Mesenchymal stem cell (in vitro differentiated cells and primary cell): Measurements from ENCODE around the gene ZBTB7C.

Experiments used
- DNase-seq: peaks from one replicate; pipeline ENCODE4 v3.0.0-alpha.2; 2013
- H2AFZ ChIP-seq: one replicate; pipeline ENCODE4 v1.6.1; 2013; ENCODE audit warnings: low read depth, mild to moderate bottlenecking, control low read depth, inconsistent platforms, low read length, moderate library complexity
- H2AK5ac ChIP-seq: 2 replicates; pipeline ENCODE4 v1.6.1; 2013; ENCODE audit warnings: low read length, moderate library complexity, mild to moderate bottlenecking, inconsistent platforms; ENCODE audit not compliant: severe bottlenecking
- H2BK120ac ChIP-seq: one replicate; pipeline ENCODE4 v1.6.1; 2013; ENCODE audit warnings: low read depth, mild to moderate bottlenecking, inconsistent platforms, low read length, moderate library complexity
- H2BK12ac ChIP-seq, 2 experiments: one replicate each; pipeline ENCODE4 v1.6.1; 2013; ENCODE audit warnings: inconsistent platforms in 2 of 2, low read length in 2 of 2, mild to moderate bottlenecking in 2 of 2, moderate library complexity in 2 of 2, control low read depth in 1 of 2
- H2BK15ac ChIP-seq: one replicate; pipeline ENCODE4 v1.6.1; 2013; ENCODE audit warnings: mild to moderate bottlenecking, low read depth, inconsistent platforms; ENCODE audit not compliant: poor library complexity, severe bottlenecking
- H2BK5ac ChIP-seq: 2 replicates; pipeline ENCODE4 v1.6.1; 2013; ENCODE audit warnings: low read depth, mild to moderate bottlenecking, low read length, control low read depth, inconsistent platforms; ENCODE audit not compliant: poor library complexity, severe bottlenecking
- H3K14ac ChIP-seq, 2 experiments: one replicate each; pipeline ENCODE4 v1.6.1; 2013; ENCODE audit warnings: inconsistent platforms in 2 of 2, low read length in 2 of 2, control low read depth in 1 of 2, mild to moderate bottlenecking in 1 of 2, moderate library complexity in 1 of 2
- H3K18ac ChIP-seq, 2 experiments: one replicate each; pipeline ENCODE4 v1.6.1; 2013; ENCODE audit warnings: inconsistent platforms in 2 of 2, low read length in 2 of 2, control low read depth in 1 of 2, low read depth in 1 of 2, mild to moderate bottlenecking in 1 of 2
- H3K23ac ChIP-seq, 2 experiments: one replicate each; pipeline ENCODE4 v1.6.1; 2013; ENCODE audit warnings: inconsistent platforms in 2 of 2, low read length in 2 of 2, mild to moderate bottlenecking in 2 of 2, moderate library complexity in 2 of 2, control low read depth in 1 of 2
- H3K27ac ChIP-seq: 2 replicates; pipeline ENCODE4 v1.5.1; 2013; ENCODE audit warnings: mild to moderate bottlenecking, moderate library complexity, low read length, control low read depth, inconsistent platforms; ENCODE audit not compliant: poor library complexity, severe bottlenecking
- H3K27me3 ChIP-seq, 2 experiments: 2 replicates each; pipeline versions ENCODE4 v1.6.1 to v1.7.0; 2013; ENCODE audit warnings: low read length in 2 of 2, mild to moderate bottlenecking in 2 of 2, moderate library complexity in 2 of 2, control low read depth in 1 of 2, inconsistent platforms in 1 of 2; ENCODE audit not compliant: control insufficient read depth in 1 of 2, insufficient read depth in 1 of 2
- H3K36me3 ChIP-seq, 2 experiments: 2 replicates each; pipeline versions ENCODE4 v1.6.1 to v1.7.0; 2013; ENCODE audit warnings: low read length in 2 of 2, control low read depth in 1 of 2, inconsistent platforms in 1 of 2, low read depth in 1 of 2, mild to moderate bottlenecking in 1 of 2; ENCODE audit not compliant: insufficient read depth in 2 of 2, control insufficient read depth in 1 of 2
- H3K4ac ChIP-seq, 2 experiments: one replicate each; pipeline ENCODE4 v1.6.1; 2013; ENCODE audit warnings: inconsistent platforms in 2 of 2, low read length in 2 of 2, mild to moderate bottlenecking in 2 of 2, moderate library complexity in 2 of 2, control low read depth in 1 of 2, low read depth in 1 of 2
- H3K4me1 ChIP-seq: 2 replicates; pipeline ENCODE4 v1.6.1; 2013; ENCODE audit warnings: low read depth, low read length, control low read depth; ENCODE audit not compliant: control insufficient read depth, insufficient read depth
- H3K4me2 ChIP-seq: 2 replicates; pipeline ENCODE4 v1.6.1; 2013; ENCODE audit warnings: low read length, mild to moderate bottlenecking, inconsistent platforms; ENCODE audit not compliant: poor library complexity, severe bottlenecking
- H3K4me3 ChIP-seq, 2 experiments: 2 replicates each; pipeline versions ENCODE4 v1.5.1 to v1.7.0; 2013; ENCODE audit warnings: low read length in 2 of 2, mild to moderate bottlenecking in 2 of 2, control low read depth in 1 of 2, low read depth in 1 of 2; ENCODE audit not compliant: insufficient read depth in 1 of 2
- H3K79me1 ChIP-seq: replicated peaks from 2 replicates; pipeline ENCODE4 v1.6.1; 2013; ENCODE audit warnings: mild to moderate bottlenecking, control low read depth, low read length, inconsistent platforms; ENCODE audit not compliant: poor library complexity, severe bottlenecking
- H3K9ac ChIP-seq: 2 replicates; pipeline ENCODE4 v1.7.0; 2013; ENCODE audit warnings: mild to moderate bottlenecking, low read length, moderate library complexity
- H3K9me3 ChIP-seq: 2 replicates; pipeline ENCODE4 v1.7.0; 2013; ENCODE audit warnings: mild to moderate bottlenecking, low read length; ENCODE audit not compliant: control insufficient read depth
- H4K8ac ChIP-seq: one replicate; pipeline ENCODE4 v1.6.1; 2013; ENCODE audit warnings: inconsistent platforms, mild to moderate bottlenecking, low read length, moderate library complexity
- H4K91ac ChIP-seq: one replicate; pipeline ENCODE4 v1.6.1; 2013; ENCODE audit warnings: mild to moderate bottlenecking, low read length, inconsistent platforms
- WGBS: methylation state at CpG from one replicate; pipeline ENCODE4 v1.1.7; 2013; ENCODE audit warnings: mixed read lengths; 5-methylcytosine and 5-hydroxymethylcytosine counted together

The ZBTB7C gene

GRCh38 chr18:48263914-48264902 lies 145.0 kb downstream of the ZBTB7C start:
- no peak overlapping the region for H3K18ac ChIP-seq
- no peak overlapping the region for H2BK5ac ChIP-seq
- no peak overlapping the region for H3K4me3 ChIP-seq
- no peak overlapping the region for H2BK15ac ChIP-seq
- H3K23ac ChIP-seq: no peak overlapping the region
- H3K79me1 ChIP-seq: no peaks in the 10 kb centered on the region
- no peak overlapping the region for H3K14ac ChIP-seq
- H2BK120ac ChIP-seq: no peak overlapping the region
- 76% methylated on average over 9 of the region's 11 CpGs for WGBS
- no peak overlapping the region for H4K8ac ChIP-seq
- no peak overlapping the region for H4K91ac ChIP-seq
- H3K9ac ChIP-seq: peak overlapping the region; percentile 8
- peaks cover 0 to 21% of the 10 kb centered on the region in 2 experiments for H3K27me3 ChIP-seq
- H2BK12ac ChIP-seq: no peak overlapping the region
- H3K27ac ChIP-seq: no peak overlapping the region
- no peaks in the 10 kb centered on the region for H3K4me1 ChIP-seq
- H2AK5ac ChIP-seq: no peak overlapping the region
- no peak overlapping the region for H3K4ac ChIP-seq
- H3K36me3 ChIP-seq: no peaks in the 10 kb centered on the region
- no peak overlapping the region for H2AFZ ChIP-seq
- no peak for DNase-seq
- H3K9me3 ChIP-seq: no peaks in the 10 kb centered on the region
- no peak overlapping the region for H3K4me2 ChIP-seq

GRCh38 chr18:48263192-48263853 lies 145.9 kb downstream of the ZBTB7C start:
- no peak overlapping the region for H3K9ac ChIP-seq
- H3K23ac ChIP-seq: no peak overlapping the region
- no peak overlapping the region for H2BK120ac ChIP-seq
- no peak overlapping the region for H3K18ac ChIP-seq
- no peak overlapping the region for H2BK5ac ChIP-seq
- H2AK5ac ChIP-seq: no peak overlapping the region
- H4K91ac ChIP-seq: no peak overlapping the region
- no peak overlapping the region for H3K14ac ChIP-seq
- no peaks in the 10 kb centered on the region for H3K9me3 ChIP-seq
- H3K4me2 ChIP-seq: no peak overlapping the region
- no peak overlapping the region for H2AFZ ChIP-seq
- H3K27ac ChIP-seq: no peak overlapping the region
- H3K27me3 ChIP-seq: peaks cover 0 to 19% of the 10 kb centered on the region in 2 experiments
- 51% methylated on average over 7 of the region's 7 CpGs for WGBS
- no peak for DNase-seq
- H3K36me3 ChIP-seq: no peaks in the 10 kb centered on the region
- H4K8ac ChIP-seq: no peak overlapping the region
- H3K4me1 ChIP-seq: no peaks in the 10 kb centered on the region
- H2BK12ac ChIP-seq: no peak overlapping the region
- no peak overlapping the region for H3K4me3 ChIP-seq
- no peak overlapping the region for H2BK15ac ChIP-seq
- no peak overlapping the region for H3K4ac ChIP-seq
- H3K79me1 ChIP-seq: no peaks in the 10 kb centered on the region

- no peak overlapping the region for H3K27ac ChIP-seq
- no peak overlapping the region for H4K8ac ChIP-seq
- no peak overlapping the region for H2AK5ac ChIP-seq
- H3K23ac ChIP-seq: no peak overlapping the region
- H3K9ac ChIP-seq: no peak overlapping the region
- no peak overlapping the region for H3K4me3 ChIP-seq
- H2AFZ ChIP-seq: no peak overlapping the region
- H2BK15ac ChIP-seq: no peak overlapping the region
- H3K36me3 ChIP-seq: no peaks in the 10 kb centered on the region
- no peaks in the 10 kb centered on the region for H3K4me1 ChIP-seq
- H3K9me3 ChIP-seq: peaks cover 7% of the 10 kb centered on the region
- H3K14ac ChIP-seq: no peak overlapping the region
- H2BK5ac ChIP-seq: no peak overlapping the region
- H3K18ac ChIP-seq: no peak overlapping the region
- H3K4ac ChIP-seq: no peak overlapping the region
- H4K91ac ChIP-seq: no peak overlapping the region
- no peak overlapping the region for H2BK12ac ChIP-seq
- no peak for DNase-seq
- no peak overlapping the region for H2BK120ac ChIP-seq
- H3K27me3 ChIP-seq: peaks cover 0 to 7% of the 10 kb centered on the region in 2 experiments
- no peaks in the 10 kb centered on the region for H3K79me1 ChIP-seq
- 76% methylated on average over 2 of the region's 2 CpGs for WGBS
- H3K4me2 ChIP-seq: no peak overlapping the region
Measured at GRCh38 chr18:48260237-48260636, 148.9 kb downstream of the ZBTB7C start.

- H2AFZ ChIP-seq: no peak overlapping the region
- no peak overlapping the region for H3K14ac ChIP-seq
- no peak overlapping the region for H2AK5ac ChIP-seq
- peaks cover 7% of the 10 kb centered on the region for H3K9me3 ChIP-seq
- no peak overlapping the region for H2BK15ac ChIP-seq
- no peaks in the 10 kb centered on the region for H3K79me1 ChIP-seq
- no peak for DNase-seq
- H3K9ac ChIP-seq: no peak overlapping the region
- H3K18ac ChIP-seq: no peak overlapping the region
- no peaks in the 10 kb centered on the region for H3K36me3 ChIP-seq
- H3K27ac ChIP-seq: no peak overlapping the region
- no peaks in the 10 kb centered on the region for H3K4me1 ChIP-seq
- H2BK5ac ChIP-seq: peak overlapping the region; percentile 44
- no peak overlapping the region for H3K4me3 ChIP-seq
- H3K23ac ChIP-seq: no peak overlapping the region
- peaks cover 0 to 21% of the 10 kb centered on the region in 2 experiments for H3K27me3 ChIP-seq
- H2BK12ac ChIP-seq: no peak overlapping the region
- no peak overlapping the region for H3K4me2 ChIP-seq
- no peak overlapping the region for H2BK120ac ChIP-seq
- H4K8ac ChIP-seq: no peak overlapping the region
- no peak overlapping the region for H3K4ac ChIP-seq
- no peak overlapping the region for H4K91ac ChIP-seq
Measured at GRCh38 chr18:48256848-48257247, 152.3 kb downstream of the ZBTB7C start.
